Measurements from ENCODE around the gene HMG20A.

The HMG20A gene

GRCh38 chr15:77521206-77521605, 100.5 kb downstream of the HMG20A start:
- DNase-seq (ENCODE audit: low read depth), result no peak

- DNase-seq (ENCODE audit: low read depth), result no peak
Observed at GRCh38 chr15:77525400-77525811, 104.7 kb downstream of the HMG20A start.

GRCh38 chr15:77525907-77526594, 105.4 kb downstream of the HMG20A start:
- DNase-seq (ENCODE audit: low read depth), result no peak

- no peak for DNase-seq (ENCODE audit: low read depth)
Observed at GRCh38 chr15:77526595-77527163, 106.0 kb downstream of the HMG20A start.

- DNase-seq (ENCODE audit: low read depth), result no peak
Observed at GRCh38 chr15:77527164-77527778, 106.6 kb downstream of the HMG20A start.

- DNase-seq (ENCODE audit: low read depth), result no peak
Observed at GRCh38 chr15:77527831-77528231, 107.1 kb downstream of the HMG20A start.

- no peak for DNase-seq (ENCODE audit: low read depth)
Observed at GRCh38 chr15:77528290-77528967, 107.7 kb downstream of the HMG20A start.

- no peak for DNase-seq (ENCODE audit: low read depth)
Observed at GRCh38 chr15:77528968-77529319, 108.3 kb downstream of the HMG20A start.

- no peak for DNase-seq (ENCODE audit: low read depth)
Observed at GRCh38 chr15:77529394-77530159, 108.9 kb downstream of the HMG20A start.

- no peak for DNase-seq (ENCODE audit: low read depth)
Observed at GRCh38 chr15:77530576-77530975, 109.9 kb downstream of the HMG20A start.

- DNase-seq (ENCODE audit: low read depth), result no peak
Observed at GRCh38 chr15:77531191-77532000, 110.7 kb downstream of the HMG20A start.

GRCh38 chr15:77532067-77532710, 111.5 kb downstream of the HMG20A start:
- no peak for DNase-seq (ENCODE audit: low read depth)

GRCh38 chr15:77532846-77533245, 112.2 kb downstream of the HMG20A start:
- DNase-seq (ENCODE audit: low read depth), result no peak

GRCh38 chr15:77533578-77534430, 113.1 kb downstream of the HMG20A start:
- DNase-seq (ENCODE audit: low read depth), result no peak

Measured in activated T-helper 1 cell treated with Interleukin-2 at 50 U/mL for 16 hours (primary cell).